ENCODE data around the gene SCGB1D2.

GRCh38 chr11:62202910-62203309 is 39.1 kb upstream of the SCGB1D2 start:
- no peak for TF ChIP-seq CTCF (IDR thresholded peaks at IDR 0.05)
- TF ChIP-seq POLR2AphosphoS5 (IDR thresholded peaks at IDR 0.05): no peak
- no peak for TF ChIP-seq POLR2A (IDR thresholded peaks at IDR 0.05)
